Renal cortex interstitium (tissue), 11 donors: ENCODE results near the gene DENND6A. TPM values are rescaled to one million over a fixed set of nuclear protein-coding genes. Genes with fewer than 3 reads are reported as not detected.
A peak's percentile ranks its signal among the peaks of the same experiment; 100 is the strongest.

Source experiments
- DNase-seq, 11 donors: peaks; one replicate each; pipeline ENCODE4 v3.0.0-alpha.2; 2013; ENCODE audit warnings: low read depth in 9 of 11, low spot score in 4 of 11; ENCODE audit errors: extremely low read depth in 1 of 11
- polyA plus RNA-seq, 3 donors: library from polyadenylated mRNA; unstranded; fragments of 120-200 nt; gene quantifications; one replicate each; pipeline ENCODE4 v1.2.1, GENCODE V29; 2013; ENCODE audit not compliant: insufficient read length in 3 of 3

DENND6A gene
- polyA plus RNA-seq, 3 donors, result 30.0 to 35.6 (median 30.2) TPM

DNA sequence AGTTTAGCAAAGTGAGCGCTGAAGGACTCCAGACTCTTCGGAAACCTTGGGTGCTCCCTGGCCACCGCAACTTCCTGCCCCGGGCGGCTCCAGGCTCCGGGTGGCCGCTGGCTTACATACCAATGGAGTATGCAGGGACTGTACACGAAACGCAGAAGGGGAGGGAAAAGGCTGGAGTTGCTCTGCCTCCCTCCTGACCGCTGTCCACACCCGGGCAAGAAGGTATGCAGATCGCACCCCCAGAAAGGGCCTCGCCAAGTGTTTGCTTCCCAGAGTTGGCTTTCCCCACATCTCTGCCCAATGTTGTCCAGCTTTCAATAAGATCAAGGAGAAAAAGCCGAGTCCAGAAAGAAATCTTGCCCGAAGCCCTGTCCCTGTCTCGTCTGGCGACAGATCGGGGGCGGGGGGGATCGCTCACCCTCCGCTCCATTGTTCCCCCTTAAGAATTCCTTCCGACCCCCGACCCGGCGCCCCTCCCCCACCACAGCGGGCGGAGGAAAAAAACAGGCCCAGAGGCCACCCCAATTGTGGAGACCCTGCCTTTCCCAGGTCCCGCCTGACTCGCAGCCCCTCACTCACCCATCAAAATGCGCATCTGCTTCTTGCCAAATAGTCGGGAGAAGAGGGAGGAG lies 96.3 kb downstream of the DENND6A start:
- peak in 8 of 11 donors; percentile 45 to 66 (median 56) for DNase-seq

DNA sequence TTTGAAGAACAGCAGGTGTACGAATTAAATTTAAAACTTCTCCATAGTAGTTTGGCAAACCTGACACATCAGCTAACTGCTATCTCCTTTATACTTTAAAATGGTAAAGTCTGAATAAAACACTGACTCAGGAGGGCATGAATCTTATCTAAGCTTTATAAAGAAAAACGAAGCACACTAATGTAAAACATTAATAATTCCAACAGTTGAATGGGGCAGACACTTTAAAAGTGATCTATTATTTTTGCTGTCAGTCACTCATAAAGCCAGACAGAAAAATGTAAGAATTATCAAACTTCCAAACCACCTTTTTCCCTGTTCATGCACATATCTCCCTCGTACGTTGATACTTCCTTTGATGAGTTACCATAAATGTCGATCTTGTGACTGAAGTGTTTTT lies 98.3 kb downstream of the DENND6A start:
- DNase-seq, result no peak

DNA sequence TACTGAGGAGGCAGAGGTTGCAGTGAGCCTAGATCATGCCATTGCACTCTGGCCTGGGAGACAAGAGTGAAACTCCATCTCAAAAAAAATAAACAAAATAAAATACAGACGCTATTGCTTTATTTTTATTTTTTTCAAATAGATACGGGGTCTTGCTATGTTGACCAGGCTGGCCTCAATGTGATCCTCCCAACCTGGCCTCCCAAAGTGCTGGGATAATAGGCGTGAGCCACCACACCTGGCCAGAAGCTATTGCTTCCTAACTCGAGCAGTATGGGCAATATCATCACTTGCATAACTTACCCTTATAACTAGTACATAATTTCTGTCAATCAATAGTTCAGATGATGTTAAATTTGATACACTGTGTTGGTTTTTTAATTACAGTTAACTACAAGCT lies 98.7 kb downstream of the DENND6A start:
- no peak for DNase-seq

DNA sequence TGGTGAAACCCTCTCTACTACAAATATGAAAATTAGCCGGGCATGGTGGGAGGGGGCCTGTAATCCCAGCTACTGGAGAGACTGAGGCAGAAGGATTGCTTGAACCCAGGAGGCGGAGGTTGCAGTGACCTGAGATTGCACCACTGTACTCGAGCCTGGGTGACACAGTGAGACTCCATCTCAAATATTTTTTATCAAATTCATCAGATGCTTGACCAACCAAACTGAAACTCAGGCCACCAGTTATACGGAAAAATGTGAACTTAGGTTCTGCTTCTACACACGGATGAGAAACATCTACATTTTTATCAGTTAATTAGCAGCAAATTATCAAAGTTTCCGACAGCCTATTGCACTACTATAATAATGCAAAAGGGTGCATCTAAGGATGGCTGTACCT lies 100.6 kb downstream of the DENND6A start:
- DNase-seq, result no peak

DNA sequence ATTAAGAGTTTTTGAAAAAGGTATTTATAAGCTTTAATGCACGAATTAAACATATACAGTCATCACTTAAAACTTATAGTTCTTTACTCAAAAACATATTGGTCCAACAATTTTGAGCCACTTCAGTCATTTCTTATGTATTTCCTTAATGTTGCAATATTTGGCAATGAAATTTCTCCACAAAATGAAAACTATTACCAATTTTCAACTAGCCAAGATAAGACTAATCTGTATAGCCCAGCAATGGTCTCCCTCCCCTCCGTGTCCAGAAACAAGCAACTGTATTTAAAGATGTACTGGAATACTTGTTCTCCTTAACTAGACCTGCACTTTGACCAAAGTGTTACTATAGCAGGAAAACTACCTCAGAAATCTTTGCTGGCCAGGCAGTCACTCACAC lies 105.0 kb downstream of the DENND6A start:
- no peak for DNase-seq

DNA sequence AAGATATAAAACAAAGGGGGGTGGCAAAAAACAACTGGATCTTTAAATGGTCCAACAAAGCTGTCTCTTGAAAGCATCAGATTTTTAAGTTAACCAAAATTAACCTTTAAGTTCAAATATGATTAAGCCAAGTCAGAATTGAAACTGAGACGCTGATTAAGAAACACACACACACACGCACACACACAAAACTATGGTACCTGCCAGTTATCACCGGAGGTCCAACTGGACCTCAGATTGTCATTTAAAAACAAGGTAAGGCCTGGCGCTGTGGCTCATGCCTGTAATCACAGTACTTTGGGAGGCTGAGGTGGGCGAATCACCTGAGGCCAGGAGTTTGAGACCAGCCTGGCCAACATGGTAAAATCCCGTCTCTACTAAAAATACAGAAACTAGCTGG lies 106.1 kb downstream of the DENND6A start:
- no peak for DNase-seq

DNA sequence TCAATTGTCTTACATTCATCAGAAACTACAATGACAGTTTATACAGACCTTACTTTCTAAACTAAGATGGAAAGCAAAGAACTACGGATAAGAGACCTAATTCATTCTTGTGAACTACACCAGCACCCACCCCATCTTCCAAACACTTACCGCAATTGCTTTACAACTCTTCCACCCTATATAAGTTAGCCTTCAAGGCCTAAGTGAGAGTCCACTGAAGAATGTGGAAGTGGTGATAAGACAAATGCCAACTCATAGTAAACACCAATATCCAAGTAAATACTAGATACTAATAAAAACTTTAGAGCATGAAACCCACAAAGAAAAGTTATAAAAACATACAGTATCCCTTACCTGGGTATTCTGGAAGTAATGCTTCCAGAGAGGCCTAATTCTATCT lies 109.3 kb downstream of the DENND6A start:
- DNase-seq, result no peak

DNA sequence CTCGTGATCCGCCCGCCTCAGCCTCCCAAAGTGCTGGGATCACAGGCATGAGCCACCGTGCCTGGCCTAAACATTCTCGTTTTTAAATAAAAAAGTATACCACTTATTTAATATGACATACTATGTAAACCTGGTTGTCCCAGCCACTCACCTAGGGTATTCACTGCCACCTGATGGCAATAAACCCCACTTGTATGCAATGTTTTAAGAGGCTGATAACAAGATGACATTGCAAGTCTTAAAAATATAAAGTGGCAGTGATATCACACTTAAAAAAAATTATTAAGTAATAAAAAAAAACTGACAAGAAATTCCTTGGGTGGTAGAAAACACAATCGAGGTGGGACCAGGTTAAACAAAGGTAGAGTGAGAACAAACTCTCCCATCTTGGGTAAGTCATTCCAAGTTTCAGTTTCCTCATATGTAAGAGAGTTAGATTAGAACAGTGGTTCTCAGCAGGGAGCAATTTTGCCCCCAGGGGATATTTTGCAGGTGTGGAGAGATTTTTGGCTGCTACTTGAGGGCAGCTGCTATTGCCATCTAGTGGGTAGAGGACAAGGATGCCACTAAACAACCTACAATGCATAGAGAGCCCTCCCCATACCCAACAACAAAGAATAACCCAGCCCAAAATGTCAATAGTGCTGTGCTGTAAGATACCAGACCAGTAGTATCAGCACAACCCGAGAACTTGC lies 110.3 kb downstream of the DENND6A start:
- DNase-seq, result peak in 1 of 11 donors; percentile 11

DNA sequence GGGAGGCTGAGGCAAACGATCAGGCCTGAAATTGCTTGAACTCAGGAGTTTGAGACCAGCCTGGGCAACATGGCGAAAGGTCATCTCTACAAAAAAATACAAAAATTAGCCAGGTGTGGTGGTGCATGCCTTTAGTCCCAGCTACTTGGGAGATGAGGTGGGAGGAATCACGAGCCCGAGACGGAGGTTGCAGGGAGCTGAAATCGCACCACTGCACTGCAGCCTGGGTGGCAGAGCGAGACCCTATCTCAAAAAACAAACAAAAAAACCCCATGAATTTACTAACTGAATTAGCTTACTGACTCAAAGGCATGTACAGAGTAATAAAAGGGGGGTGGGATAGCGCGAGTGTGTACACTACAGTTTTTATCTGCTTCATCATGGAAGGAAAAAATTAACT lies 115.1 kb downstream of the DENND6A start:
- peak in 1 of 11 donors; percentile 24 for DNase-seq

DNA sequence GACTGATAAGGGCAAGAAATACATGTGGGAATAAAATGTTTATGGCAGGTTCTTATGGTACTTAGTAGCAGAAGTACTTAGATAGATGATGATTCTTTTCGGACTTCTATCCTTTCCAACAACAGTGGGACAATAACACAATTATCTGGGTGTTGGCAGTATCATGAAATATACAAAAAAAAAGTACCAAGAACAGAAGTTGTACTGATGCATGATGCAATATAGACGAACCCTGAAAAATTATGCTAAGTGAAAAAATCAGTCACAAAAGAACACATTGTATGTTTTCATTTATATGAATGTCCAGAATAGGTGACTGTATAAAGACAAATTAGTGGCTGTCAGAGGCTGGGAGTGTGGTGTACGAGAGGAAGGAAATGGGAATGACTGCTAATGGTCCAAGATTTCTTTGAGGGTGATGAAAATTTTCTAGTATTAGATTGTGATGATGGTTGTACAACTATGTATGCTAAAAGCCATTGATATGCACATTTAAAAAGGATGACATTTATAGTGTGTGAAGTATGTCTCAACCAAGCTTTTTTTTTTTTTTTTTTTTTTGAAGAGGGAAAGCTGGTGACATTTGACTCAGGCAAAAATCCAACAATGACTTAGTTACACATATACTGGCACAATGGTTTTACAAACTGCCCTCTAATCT lies 116.8 kb downstream of the DENND6A start:
- DNase-seq, result no peak

Other genes starting within 250 kb of the DENND6A start
- 1 to 10 TPM; 1.1 to 1.7 (median 1.3) TPM for gene DNAH12, start 148.7 kb downstream of the DENND6A start, polyA plus RNA-seq
- 10 to 100 TPM; 12.4 to 13.2 (median 12.5) TPM for gene PDE12, start 136.8 kb downstream of the DENND6A start, polyA plus RNA-seq
- gene ARF4, start 95.7 kb downstream of the DENND6A start, polyA plus RNA-seq, result 100 to 1,000 TPM; 218 to 259 (median 230) TPM
- 10 to 100 TPM; 47.2 to 52.9 (median 48.8) TPM for gene SLMAP, start 63.2 kb upstream of the DENND6A start, polyA plus RNA-seq